ENCODE data around the gene THSD4. TPM values are rescaled to one million over a fixed set of nuclear protein-coding genes. Genes with fewer than 3 reads are reported as not detected.

THSD4 gene
- total and polyA plus RNA-seq, 2 of the 8 experiments (the other 6 are each of a cell fraction or from before 2014, with no cell fraction given): 2.5 to 6.2 TPM

DNA sequence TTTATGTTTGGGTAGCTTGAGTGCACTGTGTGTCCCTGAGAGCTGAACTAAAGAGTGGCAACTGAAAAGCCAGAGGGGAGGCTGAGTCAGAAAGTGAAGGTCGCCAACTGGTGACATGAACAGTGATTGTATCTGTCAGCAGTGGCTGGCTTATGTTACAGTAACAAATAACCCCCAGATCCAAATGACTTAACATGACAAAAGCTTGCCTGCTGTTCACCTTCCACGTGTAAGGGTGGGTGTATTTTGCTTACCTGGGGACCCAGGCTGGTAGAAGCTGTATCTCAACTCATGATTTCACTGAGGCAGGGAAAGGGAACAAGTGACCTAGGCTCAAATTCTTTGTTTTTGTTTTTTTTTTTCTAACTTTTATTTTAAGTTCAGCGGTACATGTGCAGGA lies 147.3 kb downstream of the THSD4 start:
- H3K23ac ChIP-seq (ENCODE audit: insufficient read length): no peak overlapping the region
- no peaks in the 10 kb centered on the region for H3K79me2 ChIP-seq (ENCODE audit: control insufficient read depth in 1 of 2, insufficient read depth in 2 of 2, low read length in 2 of 2)
- POLR2A ChIA-PET (ENCODE audit: partially characterized antibody): no interaction called here
- H3K18ac ChIP-seq (ENCODE audit: extremely low read depth, low read length): no peak overlapping the region
- H3K79me1 ChIP-seq (ENCODE audit: low read depth, low read length): no peaks in the 10 kb centered on the region
- no peak overlapping the region for H3K14ac ChIP-seq (ENCODE audit: insufficient read length)
- H3K4me3 ChIP-seq (ENCODE audit: extremely low read depth in 1 of 4, insufficient read depth in 2 of 4, low read depth in 3 of 4, low read length in 4 of 4): no peak overlapping the region
- no peaks in the 10 kb centered on the region for H3K23me2 ChIP-seq (ENCODE audit: low read depth, low read length)
- H2BK12ac ChIP-seq (ENCODE audit: low read depth, low read length): no peak overlapping the region
- H3K56ac ChIP-seq (replicated peaks; ENCODE audit: insufficient read length, low read depth, low read length): no peak overlapping the region
- no peak overlapping the region for H2BK20ac ChIP-seq (ENCODE audit: low read length)
- no peak overlapping the region for H2BK15ac ChIP-seq (ENCODE audit: low read length)
- no peak overlapping the region for H4K8ac ChIP-seq (ENCODE audit: extremely low read depth, insufficient read depth, low read length)
- peaks cover 0 to 6% (median under 1%) of the 10 kb centered on the region in 4 experiments; a peak in 3 of 7 replicates for H3K4me1 ChIP-seq (replicated peaks in 1 of 4; ENCODE audit: control insufficient read depth in 3 of 4, insufficient read depth in 4 of 4, low read length in 3 of 4)
- H2AK5ac ChIP-seq (ENCODE audit: low read depth, low read length): no peak overlapping the region
- H3K36me3 ChIP-seq (ENCODE audit: control insufficient read depth in 2 of 4, insufficient read depth in 4 of 4, low read length in 3 of 4): no peaks in the 10 kb centered on the region
- CTCF ChIA-PET (ENCODE audit: partially characterized antibody): interaction anchor here (0.9 to 1.0 kb wide), 2 partner anchors 10 to 21 kb away, joined by 3 read pairs; no protein-coding TSS in a partner anchor
- no peaks in the 10 kb centered on the region for H3K27me3 ChIP-seq (replicated peaks in 1 of 4; ENCODE audit: control insufficient read depth in 3 of 4, extremely low read depth in 1 of 4, insufficient read depth in 3 of 4, low read length in 3 of 4)
- no peak overlapping the region for H3K9ac ChIP-seq (replicated peaks in 1 of 4; ENCODE audit: extremely low read depth in 1 of 4, low read depth in 3 of 4, low read length in 3 of 4)
- FAIRE-seq (no peak), DNase-seq (ENCODE audit: low read depth in 1 of 2, low spot score in 2 of 2) (no peak)
- H3K4ac ChIP-seq (replicated peaks; ENCODE audit: insufficient read length, low read depth, low read length): no peak overlapping the region
- H3K9me3 ChIP-seq (ENCODE audit: insufficient read depth in 2 of 2, low read depth in 1 of 2, low read length in 1 of 2): peaks cover 0 to 5% of the 10 kb centered on the region in 2 experiments; a peak in 1 of 4 replicates
- no peak overlapping the region for H2BK120ac ChIP-seq (replicated peaks; ENCODE audit: low read depth, low read length)
- no peak overlapping the region for H3K4me2 ChIP-seq (ENCODE audit: insufficient read depth in 1 of 2, low read depth in 2 of 2, low read length in 2 of 2)
- 89% methylated on average over 3 of the region's 3 CpGs; no CpG with 5 or more reads in 1 of the 2 experiments for whole genome bisulfite sequencing, 2 experiments (ENCODE audit: extremely low coverage in 1 of 2, insufficient coverage in 1 of 2, insufficient read length in 1 of 2, insufficient replicate concordance in 2 of 2, low coverage in 1 of 2, low lambda C conversion rate in 2 of 2, missing lambda C conversion rate in 1 of 2)
- H3K27ac ChIP-seq (ENCODE audit: low read depth, low read length): no peak overlapping the region
- H4K91ac ChIP-seq (replicated peaks; ENCODE audit: insufficient read length, low read length): no peak overlapping the region
- no peak overlapping the region for H2AFZ ChIP-seq (ENCODE audit: low read length)
- no peak overlapping the region for H4K5ac ChIP-seq (ENCODE audit: insufficient read length, low read depth, low read length)
- no peaks in the 10 kb centered on the region for H4K20me1 ChIP-seq (replicated peaks in 1 of 2; ENCODE audit: control insufficient read depth in 1 of 2, insufficient read depth in 2 of 2, low read length in 2 of 2)
- H2BK5ac ChIP-seq (ENCODE audit: low read depth, low read length): no peak overlapping the region
- TF ChIP-seq BCL11A (IDR thresholded peaks at IDR 0.05; ENCODE audit: low read depth in 2 of 2, low read length in 2 of 2): no peak
- TF ChIP-seq JUN (IDR thresholded peaks at IDR 0.05; ENCODE audit: low read depth, low read length): no peak
- no peak for TF ChIP-seq SP1 (IDR thresholded peaks at IDR 0.05; ENCODE audit: low read depth, low read length)
- no peak for TF ChIP-seq NANOG (IDR thresholded peaks at IDR 0.05; ENCODE audit: insufficient read depth, low read depth, low read length, poor library complexity, severe bottlenecking)
- no peak for TF ChIP-seq EP300 (IDR thresholded peaks at IDR 0.05; ENCODE audit: borderline replicate concordance in 1 of 2, low read depth in 2 of 2, low read length in 2 of 2)
- TF ChIP-seq RXRA (IDR thresholded peaks at IDR 0.05; ENCODE audit: insufficient read depth, low read depth, low read length): no peak
- TF ChIP-seq, protein P1, sequence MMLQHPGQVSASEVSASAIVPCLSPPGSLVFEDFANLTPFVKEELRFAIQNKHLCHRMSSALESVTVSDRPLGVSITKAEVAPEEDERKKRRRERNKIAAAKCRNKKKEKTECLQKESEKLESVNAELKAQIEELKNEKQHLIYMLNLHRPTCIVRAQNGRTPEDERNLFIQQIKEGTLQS (IDR thresholded peaks at IDR 0.05; ENCODE audit: insufficient read depth, low read depth, low read length): no peak

All from H1 (cell line).